Prostate gland (tissue), 2 donors: ENCODE results near the gene LPP.

Experiments used
- CTCF ChIP-seq, 4 experiments: fragments of 200-600 bp in 2 of 4; fragments of 450-650 bp in 2 of 4; sonication (generic) in 2 of 4; IDR thresholded peaks; 1 replicate in 3 of 4; 2 replicates in 1 of 4; pipeline ENCODE4 v1.5.1; 2016 to 2019; ENCODE audit warnings: antibody characterized with exemption in 4 of 4, mild to moderate bottlenecking in 2 of 4, moderate library complexity in 2 of 4
- POLR2A ChIP-seq: fragments of 450-650 bp; IDR thresholded peaks from one replicate; pipeline ENCODE4 v1.6.1; 2016; ENCODE audit warnings: antibody characterized with exemption, mild to moderate bottlenecking

GRCh38 chr3:188108703-188109412 lies 45.1 kb upstream of the LPP start:
- TF ChIP-seq CTCF (IDR thresholded peaks at IDR 0.05): no peak
- no peak for TF ChIP-seq POLR2A
